ENCODE data around the gene JUND.

DNA sequence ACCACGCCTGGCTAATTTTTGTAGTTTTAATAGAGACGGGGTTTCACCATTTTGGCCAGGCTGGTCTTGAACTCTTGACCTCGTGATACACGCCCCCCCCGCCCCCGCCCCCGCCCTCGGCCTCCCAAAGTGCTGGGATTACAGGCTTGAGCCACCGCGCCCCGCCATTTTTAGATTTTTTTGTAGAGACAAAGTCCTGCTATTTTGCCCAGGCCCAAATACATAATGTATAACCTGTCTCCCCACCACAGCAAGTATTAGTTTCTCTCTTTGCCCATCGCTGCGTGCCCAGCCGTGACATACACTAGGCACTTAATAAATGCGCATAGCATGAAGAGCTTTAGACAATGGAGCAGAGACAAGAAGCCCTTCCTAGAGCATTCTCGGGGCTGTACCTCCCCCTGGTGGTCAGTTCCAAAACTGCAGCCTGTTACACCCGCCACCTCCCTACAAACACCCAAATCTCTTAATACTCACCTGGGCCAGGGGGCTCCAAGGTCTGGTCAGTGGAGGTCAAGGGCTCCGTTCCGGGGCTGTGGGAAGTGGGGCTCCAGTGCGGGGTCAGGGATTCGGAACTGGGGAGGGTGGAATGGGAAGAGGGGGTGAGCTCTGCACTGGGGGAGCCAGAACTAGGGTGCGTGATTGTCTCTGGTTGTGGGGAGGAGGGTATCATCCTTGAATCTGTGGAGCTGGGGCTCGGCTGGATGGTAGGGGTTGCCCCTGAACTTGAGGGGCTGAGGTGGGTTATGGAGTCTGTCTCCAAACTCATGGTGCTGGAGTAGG lies 29.6 kb downstream of the JUND start:
- TF ChIP-seq CTCF (IDR thresholded peaks at IDR 0.05; ENCODE audit: insufficient read depth, low read length, poor library complexity, severe bottlenecking), result peak; percentile 94
- TF ChIP-seq EZH2phosphoT487 (conservative IDR thresholded peaks at IDR 0.05; ENCODE audit: low read length), result no peak

All from SU-DHL-6 (cell line).